GM23248 (cell line): ENCODE results near the gene CD4. TPM values are rescaled to one million over a fixed set of nuclear protein-coding genes. Genes with fewer than 3 reads are reported as not detected.
"Not testable (repeated sequence)": the region's sequence is repeated elsewhere in the genome, so short reads cannot be mapped to it uniquely, and the experiment has no call there.

ENCODE experiments used
- DNase-seq: peaks from one replicate; pipeline ENCODE4 v3.0.0-alpha.2; 2015
- H2AFZ ChIP-seq: fragments of 200-600 bp; sonication (generic); 2 replicates; pipeline ENCODE4 v1.6.1; 2016; ENCODE audit warnings: antibody characterized with exemption
- H3F3A ChIP-seq: fragments of 200-600 bp; sonication (generic); 2 replicates; pipeline ENCODE4 v1.6.1; 2016; ENCODE audit warnings: mild to moderate bottlenecking, antibody characterized with exemption, mixed run types; ENCODE audit not compliant: insufficient read depth
- H3K27ac ChIP-seq: fragments of 200-600 bp; sonication (generic); 2 replicates; pipeline ENCODE4 v1.5.1; 2016; ENCODE audit warnings: mild to moderate bottlenecking
- H3K27me3 ChIP-seq: fragments of 200-600 bp; sonication (generic); replicated peaks from 2 replicates; pipeline ENCODE4 v1.6.1; 2016; ENCODE audit warnings: mild to moderate bottlenecking; ENCODE audit not compliant: insufficient read depth
- H3K36me3 ChIP-seq: fragments of 200-600 bp; sonication (generic); 2 replicates; pipeline ENCODE4 v1.6.1; 2016; ENCODE audit warnings: low read depth, mild to moderate bottlenecking
- H3K4me1 ChIP-seq: fragments of 200-600 bp; sonication (generic); 2 replicates; pipeline ENCODE4 v1.6.1; 2016; ENCODE audit warnings: mild to moderate bottlenecking; ENCODE audit not compliant: insufficient read depth
- H3K4me2 ChIP-seq: fragments of 200-600 bp; sonication (generic); one replicate; pipeline ENCODE4 v1.6.1; 2016; ENCODE audit warnings: mild to moderate bottlenecking; ENCODE audit not compliant: unreplicated experiment
- H3K4me3 ChIP-seq: fragments of 200-600 bp; sonication (generic); 2 replicates; pipeline ENCODE4 v1.5.1; 2016; ENCODE audit warnings: mild to moderate bottlenecking
- H3K79me2 ChIP-seq: fragments of 200-600 bp; sonication (generic); 2 replicates; pipeline ENCODE4 v1.6.1; 2016; ENCODE audit warnings: mild to moderate bottlenecking; ENCODE audit not compliant: insufficient read depth
- H3K9ac ChIP-seq: fragments of 200-600 bp; sonication (generic); 2 replicates; pipeline ENCODE4 v1.6.1; 2016; ENCODE audit warnings: mild to moderate bottlenecking
- H3K9me2 ChIP-seq: fragments of 200-600 bp; sonication (generic); 2 replicates; pipeline ENCODE4 v1.6.1; 2016; ENCODE audit warnings: mixed run types, mild to moderate bottlenecking, moderate library complexity; ENCODE audit not compliant: insufficient read depth
- H3K9me3 ChIP-seq: fragments of 200-600 bp; sonication (generic); one replicate; pipeline ENCODE4 v1.6.1; 2017; ENCODE audit warnings: low read depth
- H4K20me1 ChIP-seq: fragments of 200-600 bp; sonication (generic); 2 replicates; pipeline ENCODE4 v1.6.0; 2016; ENCODE audit not compliant: insufficient read depth
- EZH2 ChIP-seq: fragments of 200-600 bp; sonication (generic); IDR thresholded peaks from 2 replicates; pipeline ENCODE4 v1.6.1; 2018; ENCODE audit warnings: antibody characterized with exemption, mild to moderate bottlenecking; ENCODE audit not compliant: insufficient read depth, poor library complexity, severe bottlenecking
- EZH2phosphoT487 ChIP-seq: fragments of 200-600 bp; sonication (generic); IDR thresholded peaks from 2 replicates; pipeline ENCODE4 v1.6.1; 2018; ENCODE audit warnings: antibody characterized with exemption, moderate library complexity, mild to moderate bottlenecking, low read depth; ENCODE audit not compliant: insufficient read depth
- WGBS, 2 experiments: methylation state at CpG; one replicate each; pipeline ENCODE4 v1.1.6; 2015 to 2017; ENCODE audit warnings: low lambda C conversion rate in 2 of 2, low coverage in 1 of 2; ENCODE audit errors: missing lambda C conversion rate in 2 of 2; 5-methylcytosine and 5-hydroxymethylcytosine counted together
- in situ Hi-C: fragments of 300-500 bp; cut with MboI; formaldehyde crosslinking; loops from 2 replicates; pipeline ENCODE4 v1.15.0; 2020
- polyA plus RNA-seq: library from polyadenylated mRNA; unstranded; fragments of >200 nt; fragmentation: Nextera tagmentation; extraction: Ambion mirVana; gene quantifications from 2 replicates; pipeline ENCODE4 v1.2.1, GENCODE V29; 2016
- total RNA-seq: library from RNA; depleted of rRNA; stranded (reverse); fragments of >200 nt; shearing (Covaris generic); gene quantifications from 2 replicates; pipeline ENCODE4 v1.2.3, GENCODE V29; 2014; rRNA removed

CD4 gene
- total and polyA plus RNA-seq, 2 experiments from 2014 or later: not detected

- no peaks in the 10 kb centered on the region for H3K9me3 ChIP-seq
- peak overlapping the region; percentile 92 for H3K9ac ChIP-seq
- peak; percentile 75 for DNase-seq
- H3K27ac ChIP-seq: peak overlapping the region; percentile 68
- WGBS, 2 experiments: 42 to 47% methylated on average over 12 of the region's 12 CpGs
- peaks cover 16% of the 10 kb centered on the region for H3K36me3 ChIP-seq
- in situ Hi-C loops: no loop called here
- H3K4me1 ChIP-seq: peaks cover 39% of the 10 kb centered on the region
- H3K27me3 ChIP-seq: no peaks in the 10 kb centered on the region
- no peak overlapping the region for H2AFZ ChIP-seq
- TF ChIP-seq EZH2phosphoT487: no peak
- TF ChIP-seq EZH2: no peak
- peaks cover 38% of the 10 kb centered on the region for H3F3A ChIP-seq
- H3K79me2 ChIP-seq: peaks cover 40% of the 10 kb centered on the region
- peak overlapping the region; percentile 100 for H3K4me2 ChIP-seq
- peak overlapping the region; percentile 99 for H3K4me3 ChIP-seq
- H4K20me1 ChIP-seq: no peaks in the 10 kb centered on the region; the same call in 1 of the 2 replicates
- no peaks in the 10 kb centered on the region for H3K9me2 ChIP-seq
Observed at GRCh38 chr12:6869049-6870021, 80.0 kb downstream of the CD4 start.

GRCh38 chr12:6870304-6870703 lies 81.0 kb downstream of the CD4 start:
- H3K4me3 ChIP-seq, H3K9me3 ChIP-seq, DNase-seq, H4K20me1 ChIP-seq, H3K27me3 ChIP-seq, in situ Hi-C loops, H2AFZ ChIP-seq, H3K9me2 ChIP-seq: not testable (repeated sequence)
- Histone ChIP-seq H3K4me1 (peaks cover 39% of the 10 kb centered on the region), H3K9ac (peak overlapping the region; percentile 28), H3K4me2 (peak overlapping the region; percentile 100), H3K27ac (peak overlapping the region; percentile 49; the same call in 1 of the 2 replicates), H3K79me2 (peaks cover 44% of the 10 kb centered on the region), H3F3A (peaks cover 38% of the 10 kb centered on the region), H3K36me3 (peaks cover 16% of the 10 kb centered on the region)
- WGBS, 2 experiments: 42 to 62% methylated on average over 4 of the region's 4 CpGs

Other genes starting within 250 kb of the CD4 start
- gene IFFO1, start 233.5 kb upstream of the CD4 start, total RNA-seq: 18.0 and 19.7 TPM in 2 replicates
- 14.5 and 19.2 TPM in 2 replicates for gene IFFO1, start 233.5 kb upstream of the CD4 start, polyA plus RNA-seq
- gene NOP2, start 221.2 kb upstream of the CD4 start, total RNA-seq: 44.3 TPM in 2 replicates
- 27.0 and 31.8 TPM in 2 replicates for gene NOP2, start 221.2 kb upstream of the CD4 start, polyA plus RNA-seq
- gene CHD4, start 182.1 kb upstream of the CD4 start, total RNA-seq: 148 and 171 TPM in 2 replicates
- 61.5 and 72.1 TPM in 2 replicates for gene CHD4, start 182.1 kb upstream of the CD4 start, polyA plus RNA-seq
- gene LPAR5, start 153.6 kb upstream of the CD4 start, total RNA-seq: not detected in 2 replicates
- not detected in 2 replicates for gene LPAR5, start 153.6 kb upstream of the CD4 start, polyA plus RNA-seq
- not detected in 2 replicates for gene ACRBP, start 142.1 kb upstream of the CD4 start, total RNA-seq
- gene ACRBP, start 142.1 kb upstream of the CD4 start, polyA plus RNA-seq: not detected in 2 replicates
- gene ING4, start 126.4 kb upstream of the CD4 start, total RNA-seq: 31.7 and 39.1 TPM in 2 replicates
- gene ING4, start 126.4 kb upstream of the CD4 start, polyA plus RNA-seq: 43.5 and 46.0 TPM in 2 replicates
- 17.3 and 26.2 TPM in 2 replicates for gene ZNF384, start 100.2 kb upstream of the CD4 start, total RNA-seq
- 23.6 and 26.0 TPM in 2 replicates for gene ZNF384, start 100.2 kb upstream of the CD4 start, polyA plus RNA-seq
- gene PIANP, start 88.7 kb upstream of the CD4 start, total RNA-seq: 0.11 TPM in 1 of 2 replicates, not detected in the other
- gene PIANP, start 88.7 kb upstream of the CD4 start, polyA plus RNA-seq: 0.60 and 0.75 TPM in 2 replicates
- gene COPS7A, start 65.5 kb upstream of the CD4 start, total RNA-seq: 94.5 and 123 TPM in 2 replicates
- gene COPS7A, start 65.5 kb upstream of the CD4 start, polyA plus RNA-seq: 133 and 135 TPM in 2 replicates
- gene MLF2, start 36.4 kb upstream of the CD4 start, total RNA-seq: 252 and 313 TPM in 2 replicates
- 386 and 389 TPM in 2 replicates for gene MLF2, start 36.4 kb upstream of the CD4 start, polyA plus RNA-seq
- 109 and 130 TPM in 2 replicates for gene PTMS, start 23.2 kb upstream of the CD4 start, total RNA-seq
- 238 and 250 TPM in 2 replicates for gene PTMS, start 23.2 kb upstream of the CD4 start, polyA plus RNA-seq
- gene LAG3, start 17.0 kb upstream of the CD4 start, total RNA-seq: not detected in 2 replicates
- gene LAG3, start 17.0 kb upstream of the CD4 start, polyA plus RNA-seq: 0.29 TPM in 1 of 2 replicates, not detected in the other
- gene GPR162, start 32.3 kb downstream of the CD4 start, total RNA-seq: 0.51 and 2.8 TPM in 2 replicates
- gene GPR162, start 32.3 kb downstream of the CD4 start, polyA plus RNA-seq: 0.14 and 0.21 TPM in 2 replicates
- gene P3H3, start 38.9 kb downstream of the CD4 start, total RNA-seq: 32.5 and 43.0 TPM in 2 replicates
- 37.6 and 39.1 TPM in 2 replicates for gene P3H3, start 38.9 kb downstream of the CD4 start, polyA plus RNA-seq
- 1.0 and 3.2 TPM in 2 replicates for gene GNB3, start 51.4 kb downstream of the CD4 start, total RNA-seq
- gene GNB3, start 51.4 kb downstream of the CD4 start, polyA plus RNA-seq: 1.5 and 2.2 TPM in 2 replicates
- 19.6 and 23.9 TPM in 2 replicates for gene CDCA3, start 61.8 kb downstream of the CD4 start, total RNA-seq
- gene CDCA3, start 61.8 kb downstream of the CD4 start, polyA plus RNA-seq: 30.2 and 31.4 TPM in 2 replicates
- gene USP5, start 62.6 kb downstream of the CD4 start, total RNA-seq: 96.2 and 97.5 TPM in 2 replicates
- 73.2 and 77.9 TPM in 2 replicates for gene USP5, start 62.6 kb downstream of the CD4 start, polyA plus RNA-seq
- gene TPI1, start 78.0 kb downstream of the CD4 start, total RNA-seq: 1,720 and 1,799 TPM in 2 replicates
- gene TPI1, start 78.0 kb downstream of the CD4 start, polyA plus RNA-seq: 1,936 and 1,978 TPM in 2 replicates
- 4.4 and 4.6 TPM in 2 replicates for gene SPSB2, start 83.8 kb downstream of the CD4 start, total RNA-seq
- 4.1 and 4.8 TPM in 2 replicates for gene SPSB2, start 83.8 kb downstream of the CD4 start, polyA plus RNA-seq
- gene LRRC23, start 115.3 kb downstream of the CD4 start, total RNA-seq: 4.3 and 4.6 TPM in 2 replicates
- gene LRRC23, start 115.3 kb downstream of the CD4 start, polyA plus RNA-seq: 4.5 and 6.2 TPM in 2 replicates
- gene ENO2, start 125.1 kb downstream of the CD4 start, total RNA-seq: 10.1 and 16.3 TPM in 2 replicates
- gene ENO2, start 125.1 kb downstream of the CD4 start, polyA plus RNA-seq: 32.8 and 34.2 TPM in 2 replicates
- 6.5 and 8.7 TPM in 2 replicates for gene ATN1, start 138.4 kb downstream of the CD4 start, total RNA-seq
- 13.3 and 14.7 TPM in 2 replicates for gene ATN1, start 138.4 kb downstream of the CD4 start, polyA plus RNA-seq
- gene RNU7-1, start 154.3 kb downstream of the CD4 start, total RNA-seq: not detected in 2 replicates
- not detected in 2 replicates for gene RNU7-1, start 154.3 kb downstream of the CD4 start, polyA plus RNA-seq
- 261 and 264 TPM in 2 replicates for gene C12orf57, start 154.5 kb downstream of the CD4 start, total RNA-seq
- 247 and 257 TPM in 2 replicates for gene C12orf57, start 154.5 kb downstream of the CD4 start, polyA plus RNA-seq
- gene PTPN6, start 161.8 kb downstream of the CD4 start, total RNA-seq: not detected in 2 replicates
- gene PTPN6, start 161.8 kb downstream of the CD4 start, polyA plus RNA-seq: 0.21 and 0.35 TPM in 2 replicates
- gene PHB2, start 181.1 kb downstream of the CD4 start, total RNA-seq: 212 and 221 TPM in 2 replicates
- 130 and 137 TPM in 2 replicates for gene PHB2, start 181.1 kb downstream of the CD4 start, polyA plus RNA-seq
- gene EMG1, start 181.4 kb downstream of the CD4 start, total RNA-seq: 25.9 and 39.2 TPM in 2 replicates
- 68.6 and 72.1 TPM in 2 replicates for gene EMG1, start 181.4 kb downstream of the CD4 start, polyA plus RNA-seq
- gene LPCAT3, start 228.9 kb downstream of the CD4 start, total RNA-seq: 7.7 and 11.8 TPM in 2 replicates
- 19.7 and 20.4 TPM in 2 replicates for gene LPCAT3, start 228.9 kb downstream of the CD4 start, polyA plus RNA-seq